Neuron (in vitro differentiated cells): Measurements from ENCODE around the gene PSENEN.

Experiments used
- H2AFZ ChIP-seq: one replicate; pipeline ENCODE4 v1.6.1; 2013; ENCODE audit warnings: low read depth, mild to moderate bottlenecking, inconsistent platforms, low read length, moderate library complexity
- H3K27me3 ChIP-seq: one replicate; pipeline ENCODE4 v1.6.1; 2013; ENCODE audit warnings: low read length; ENCODE audit not compliant: insufficient read depth
- H3K36me3 ChIP-seq: one replicate; pipeline ENCODE4 v1.6.1; 2013; ENCODE audit warnings: low read length; ENCODE audit not compliant: insufficient read depth
- H3K4me1 ChIP-seq: one replicate; pipeline ENCODE4 v1.6.1; 2013; ENCODE audit warnings: low read length; ENCODE audit not compliant: insufficient read depth
- H3K4me3 ChIP-seq: 2 replicates; pipeline ENCODE4 v1.5.1; 2013; ENCODE audit warnings: mild to moderate bottlenecking, low read length, moderate library complexity
- H3K9me3 ChIP-seq: one replicate; pipeline ENCODE4 v1.6.1; 2013; ENCODE audit warnings: low read length

PSENEN gene

GRCh38 chr19:35732540-35733179 lies 12.8 kb upstream of the PSENEN start:
- Histone ChIP-seq H2AFZ (no peak overlapping the region), H3K36me3 (peaks cover 82% of the 10 kb centered on the region), H3K4me1 (no peaks in the 10 kb centered on the region), H3K27me3 (no peaks in the 10 kb centered on the region), H3K4me3 (no peak overlapping the region), H3K9me3 (no peaks in the 10 kb centered on the region)

DNA sequence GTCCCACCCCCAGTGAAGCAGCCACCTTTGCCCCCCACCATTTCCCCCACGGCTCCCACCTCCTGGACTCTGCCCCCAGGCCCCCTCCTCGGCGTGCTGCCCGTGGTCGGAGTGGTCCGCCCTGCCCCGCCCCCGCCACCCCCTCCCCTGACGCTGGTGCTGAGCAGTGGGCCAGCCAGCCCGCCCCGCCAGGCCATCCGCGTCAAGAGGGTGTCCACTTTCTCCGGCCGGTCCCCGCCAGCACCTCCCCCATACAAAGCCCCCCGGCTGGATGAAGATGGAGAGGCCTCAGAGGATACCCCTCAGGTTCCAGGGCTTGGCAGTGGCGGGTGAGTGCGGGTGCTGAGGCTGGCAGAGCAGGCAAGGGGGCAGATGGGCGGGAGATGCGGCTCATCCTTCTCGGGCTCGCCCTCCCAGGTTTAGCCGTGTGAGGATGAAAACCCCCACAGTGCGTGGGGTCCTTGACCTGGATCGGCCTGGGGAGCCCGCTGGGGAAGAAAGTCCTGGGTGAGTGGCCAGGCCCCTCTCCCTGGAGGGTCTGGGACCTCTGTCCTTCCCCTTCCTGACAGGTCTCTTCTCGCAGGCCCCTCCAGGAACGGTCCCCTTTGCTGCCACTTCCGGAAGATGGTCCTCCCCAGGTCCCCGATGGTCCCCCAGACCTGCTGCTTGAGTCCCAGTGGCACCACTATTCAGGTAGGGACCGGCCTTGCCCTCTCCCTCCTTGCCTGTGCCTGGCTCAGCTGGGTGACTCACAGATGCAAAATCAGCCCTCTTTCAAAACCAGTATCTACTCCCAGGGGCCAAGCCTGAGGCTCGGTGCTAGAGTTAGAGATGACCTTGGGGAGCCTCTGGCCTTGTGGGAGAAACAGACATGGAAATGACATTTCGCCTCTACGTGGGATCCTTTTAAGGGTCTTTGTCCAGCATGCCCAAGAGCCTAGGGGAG lies 12.0 kb upstream of the PSENEN start:
- Histone ChIP-seq H3K4me3 (no peak overlapping the region), H3K9me3 (no peaks in the 10 kb centered on the region), H3K36me3 (peaks cover 83% of the 10 kb centered on the region), H3K27me3 (no peaks in the 10 kb centered on the region), H3K4me1 (no peaks in the 10 kb centered on the region), H2AFZ (no peak overlapping the region)

DNA sequence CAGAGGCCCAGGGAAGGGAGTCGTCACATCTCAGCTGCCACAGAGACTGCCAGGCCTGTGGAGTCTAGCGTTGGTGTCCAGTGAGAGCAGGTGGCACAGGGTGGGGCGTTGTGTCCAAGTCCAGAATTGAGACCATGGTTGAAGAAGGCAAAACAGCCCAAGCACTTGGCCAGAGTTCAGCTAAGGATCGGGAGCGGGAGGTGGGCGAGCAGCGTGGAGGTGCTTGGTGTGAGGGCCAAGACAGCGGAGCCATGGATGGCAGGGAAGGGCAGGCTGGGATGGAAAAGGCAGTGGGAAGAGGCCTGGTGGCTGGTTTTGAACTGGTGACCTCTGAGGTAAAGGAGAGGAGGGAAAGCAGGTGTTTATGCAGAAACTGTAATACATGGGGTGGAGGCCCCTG lies 11.2 kb upstream of the PSENEN start:
- H3K36me3 ChIP-seq = peaks cover 80% of the 10 kb centered on the region
- no peak overlapping the region for H2AFZ ChIP-seq
- no peaks in the 10 kb centered on the region for H3K27me3 ChIP-seq
- no peak overlapping the region for H3K4me3 ChIP-seq
- no peaks in the 10 kb centered on the region for H3K9me3 ChIP-seq
- H3K4me1 ChIP-seq = no peaks in the 10 kb centered on the region

GRCh38 chr19:35734889-35735288 lies 10.6 kb upstream of the PSENEN start:
- H3K36me3 ChIP-seq = peaks cover 74% of the 10 kb centered on the region
- no peaks in the 10 kb centered on the region for H3K9me3 ChIP-seq
- no peak overlapping the region for H2AFZ ChIP-seq
- H3K4me3 ChIP-seq = no peak overlapping the region
- no peaks in the 10 kb centered on the region for H3K27me3 ChIP-seq
- peaks cover 4% of the 10 kb centered on the region for H3K4me1 ChIP-seq

DNA sequence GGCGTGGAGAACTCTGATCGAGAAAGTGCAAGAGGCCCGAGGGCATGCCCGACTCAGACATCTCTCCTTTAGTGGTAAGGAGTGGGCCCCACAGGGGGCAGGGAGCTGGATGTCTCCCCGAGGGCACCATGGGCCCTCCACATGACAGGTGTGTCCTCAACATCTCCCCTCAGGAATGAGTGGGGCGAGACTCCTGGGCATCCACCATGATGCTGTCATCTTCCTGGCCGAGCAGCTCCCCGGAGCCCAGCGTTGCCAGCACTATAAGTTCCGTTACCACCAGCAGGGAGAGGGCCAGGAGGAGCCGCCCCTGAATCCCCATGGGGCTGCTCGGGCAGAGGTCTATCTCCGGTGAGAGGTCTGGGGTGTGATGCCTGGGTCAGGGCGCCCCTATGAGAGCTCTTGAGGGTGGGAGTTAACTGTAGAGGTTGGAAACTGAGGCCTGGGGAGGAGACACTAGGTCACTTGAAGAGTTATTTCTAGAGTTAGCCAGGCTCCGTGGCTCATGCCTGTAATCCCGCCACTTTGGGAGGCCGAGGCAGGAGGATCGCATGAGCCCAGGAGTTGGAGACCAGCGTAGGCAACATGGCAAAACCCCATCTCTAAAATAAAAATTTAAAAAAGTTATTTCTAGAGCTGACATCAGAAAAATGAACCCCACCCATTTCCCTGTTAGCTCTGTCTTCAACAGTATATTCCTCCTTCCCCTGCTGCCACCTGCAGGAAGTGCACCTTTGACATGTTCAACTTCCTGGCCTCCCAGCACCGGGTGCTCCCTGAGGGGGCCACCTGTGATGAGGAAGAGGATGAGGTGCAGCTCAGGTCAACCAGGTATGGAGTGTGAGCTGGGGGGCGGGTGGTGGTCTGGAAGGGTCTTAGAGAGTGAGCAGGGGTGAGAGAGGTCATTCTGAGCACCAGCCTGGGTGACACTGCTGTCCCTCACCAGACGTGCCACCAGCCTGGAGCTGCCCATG lies 8.3 kb upstream of the PSENEN start:
- Histone ChIP-seq H2AFZ (no peak overlapping the region), H3K36me3 (peaks cover 52% of the 10 kb centered on the region)

GRCh38 chr19:35738021-35738886 lies 7.2 kb upstream of the PSENEN start:
- no peaks in the 10 kb centered on the region for H3K27me3 ChIP-seq
- peaks cover 5% of the 10 kb centered on the region for H3K4me1 ChIP-seq
- H3K36me3 ChIP-seq = peaks cover 50% of the 10 kb centered on the region
- H3K9me3 ChIP-seq = no peaks in the 10 kb centered on the region
- no peak overlapping the region for H3K4me3 ChIP-seq
- H2AFZ ChIP-seq = no peak overlapping the region

More for the DNA sequence above, 8.3 kb upstream of the PSENEN start:
- Histone ChIP-seq H3K9me3 (no peaks in the 10 kb centered on the region), H3K4me3 (no peak overlapping the region), H3K27me3 (no peaks in the 10 kb centered on the region), H3K4me1 (peaks cover 5% of the 10 kb centered on the region)

- Histone ChIP-seq H3K9me3 (no peaks in the 10 kb centered on the region), H3K4me3 (no peak overlapping the region), H3K4me1 (peaks cover 5% of the 10 kb centered on the region), H2AFZ (no peak overlapping the region), H3K27me3 (no peaks in the 10 kb centered on the region), H3K36me3 (peaks cover 44% of the 10 kb centered on the region)
These were observed 6.6 kb upstream of the PSENEN start for GRCh38 chr19:35738887-35739229.

- Histone ChIP-seq H3K4me3 (peak overlapping the region; percentile 63), H3K36me3 (peaks cover 38% of the 10 kb centered on the region), H3K4me1 (peaks cover 11% of the 10 kb centered on the region), H3K9me3 (no peaks in the 10 kb centered on the region), H2AFZ (no peak overlapping the region), H3K27me3 (no peaks in the 10 kb centered on the region)
These were observed 6.0 kb upstream of the PSENEN start for GRCh38 chr19:35739275-35740107.

GRCh38 chr19:35740108-35740422 lies 5.4 kb upstream of the PSENEN start:
- Histone ChIP-seq H3K4me1 (peaks cover 13% of the 10 kb centered on the region), H3K36me3 (peaks cover 33% of the 10 kb centered on the region)

DNA sequence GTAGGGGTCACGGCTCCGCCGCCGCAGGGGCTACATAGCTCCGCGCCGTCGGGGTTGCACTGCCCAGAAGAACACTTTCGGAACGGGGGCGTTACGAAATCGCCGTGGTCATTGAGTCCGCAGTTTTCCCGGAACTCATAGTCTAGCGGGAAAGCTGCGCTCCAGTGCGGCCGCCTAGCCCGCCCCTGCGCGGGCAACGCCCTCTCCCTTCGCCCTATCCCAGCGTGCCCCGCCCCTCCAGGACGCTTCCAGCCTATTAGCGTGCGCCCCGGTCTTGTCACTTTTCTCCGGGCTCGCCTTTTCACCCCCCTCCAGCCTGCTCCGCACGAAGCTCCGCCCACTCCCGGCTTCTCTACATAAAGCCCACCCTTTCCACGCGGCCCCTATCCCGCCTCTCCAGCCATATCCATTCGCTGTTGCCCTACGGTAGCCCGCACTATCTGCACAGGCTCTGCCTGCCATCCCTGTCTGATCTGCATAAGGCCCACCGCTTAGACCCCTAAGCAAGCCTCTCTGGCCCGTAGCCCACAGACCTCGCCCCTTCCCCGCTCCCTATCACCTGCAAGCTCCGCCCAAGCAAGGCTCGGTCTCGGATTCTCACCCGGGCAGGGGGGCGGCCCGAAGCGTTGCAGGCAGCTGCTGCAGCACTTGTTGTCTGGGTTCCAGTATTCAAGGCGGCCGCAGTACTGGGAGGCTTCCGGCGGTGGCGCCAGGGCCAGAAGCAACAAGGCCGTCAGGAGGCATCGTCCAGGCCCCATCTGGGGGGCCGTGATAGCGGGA lies 4.8 kb upstream of the PSENEN start:
- Histone ChIP-seq H3K27me3 (no peaks in the 10 kb centered on the region), H3K4me3 (peak overlapping the region; percentile 63), H3K4me1 (peaks cover 13% of the 10 kb centered on the region), H2AFZ (peak overlapping the region; percentile 1), H3K36me3 (peaks cover 29% of the 10 kb centered on the region), H3K9me3 (no peaks in the 10 kb centered on the region)

More at GRCh38 chr19:35740108-35740422, 5.4 kb upstream of the PSENEN start:
- no peaks in the 10 kb centered on the region for H3K27me3 ChIP-seq
- peak overlapping the region; percentile 63 for H3K4me3 ChIP-seq
- H2AFZ ChIP-seq = no peak overlapping the region
- H3K9me3 ChIP-seq = no peaks in the 10 kb centered on the region

GRCh38 chr19:35741203-35741515 lies 4.3 kb upstream of the PSENEN start:
- Histone ChIP-seq H3K9me3 (no peaks in the 10 kb centered on the region), H3K27me3 (no peaks in the 10 kb centered on the region), H3K4me1 (peaks cover 17% of the 10 kb centered on the region), H2AFZ (peak overlapping the region; percentile 1), H3K36me3 (peaks cover 28% of the 10 kb centered on the region), H3K4me3 (peak overlapping the region; percentile 38)
